Immature natural killer cell (primary cell): ENCODE measurements around the gene PCBP2. TPM values are rescaled to one million over a fixed set of nuclear protein-coding genes. Genes with fewer than 3 reads are reported as not detected.

ENCODE experiments used
- DNase-seq, 3 donors: peaks; one replicate each; pipeline ENCODE4 v3.0.0; 2022; ENCODE audit warnings: mixed read lengths in 1 of 3
- H3K27ac Mint-ChIP-seq, 6 donors: one replicate each; pipeline ENCODE4 v1.8.0; 2020; ENCODE audit warnings: mixed read lengths in 6 of 6, mild to moderate bottlenecking in 5 of 6, inconsistent platforms in 4 of 6, moderate library complexity in 3 of 6
- H3K27me3 Mint-ChIP-seq, 3 donors: one replicate each; pipeline ENCODE4 v1.8.0; 2020 to 2021; ENCODE audit warnings: low read depth in 3 of 3, mild to moderate bottlenecking in 3 of 3, mixed read lengths in 3 of 3, moderate library complexity in 3 of 3, inconsistent platforms in 1 of 3
- H3K36me3 Mint-ChIP-seq, 3 donors: one replicate each; pipeline ENCODE4 v1.8.0; 2020; ENCODE audit warnings: mixed read lengths in 3 of 3, inconsistent platforms in 2 of 3, mild to moderate bottlenecking in 2 of 3
- H3K4me1 Mint-ChIP-seq, 2 donors: one replicate each; pipeline ENCODE4 v1.8.0; 2020; ENCODE audit warnings: inconsistent platforms in 2 of 2, mild to moderate bottlenecking in 2 of 2, mixed read lengths in 2 of 2, moderate library complexity in 1 of 2
- H3K4me3 Mint-ChIP-seq, 5 donors: one replicate each; pipeline ENCODE4 v1.8.0; 2020; ENCODE audit warnings: mild to moderate bottlenecking in 5 of 5, mixed read lengths in 5 of 5, inconsistent platforms in 3 of 5, moderate library complexity in 3 of 5
- H3K9me3 Mint-ChIP-seq, 6 donors: one replicate each; pipeline ENCODE4 v1.8.0; 2020; ENCODE audit warnings: mild to moderate bottlenecking in 6 of 6, mixed read lengths in 6 of 6, inconsistent platforms in 4 of 6, moderate library complexity in 3 of 6
- polyA plus RNA-seq, 3 donors: library from polyadenylated mRNA; unstranded; fragments of 300-500 nt; fragmentation: Illumina TruSeq; gene quantifications; one replicate each; pipeline ENCODE4 v1.2.3, GENCODE V29; 2021

PCBP2 gene
- polyA plus RNA-seq, 3 donors from 2014 or later = 79.2 to 102 (median 92.2) TPM

GRCh38 chr12:53483225-53483978 is 31.5 kb downstream of the PCBP2 start:
- Mint-ChIP-seq H3K9me3 (no peaks in the 10 kb centered on the region), H3K4me1 (peaks cover 11 to 13% of the 10 kb centered on the region in 2 donors), H3K27me3 (peaks cover 0 to 16% (median 5%) of the 10 kb centered on the region in 3 donors), H3K36me3 (peaks cover 4 to 28% (median 12%) of the 10 kb centered on the region in 3 donors), H3K4me3 (no peak overlapping the region), H3K27ac (peak overlapping the region in 3 of 6 donors; percentile 3 to 75 (median 55))
- DNase-seq = no peak

- Mint-ChIP-seq H3K27me3 (peaks cover 0 to 16% (median 5%) of the 10 kb centered on the region in 3 donors), H3K4me1 (peaks cover 11 to 13% of the 10 kb centered on the region in 2 donors), H3K9me3 (no peaks in the 10 kb centered on the region), H3K4me3 (no peak overlapping the region), H3K36me3 (peaks cover 4 to 28% (median 12%) of the 10 kb centered on the region in 3 donors), H3K27ac (peak overlapping the region in 5 of 6 donors; percentile 1 to 55 (median 17))
- no peak for DNase-seq
Measured at GRCh38 chr12:53483979-53484377, 32.1 kb downstream of the PCBP2 start.

- H3K4me3 Mint-ChIP-seq = no peak overlapping the region
Measured at GRCh38 chr12:53484686-53485575, 33.0 kb downstream of the PCBP2 start.

GRCh38 chr12:53485955-53486735 is 34.2 kb downstream of the PCBP2 start:
- no peak for DNase-seq
- Mint-ChIP-seq H3K9me3 (no peaks in the 10 kb centered on the region), H3K4me3 (no peak overlapping the region), H3K36me3 (peaks cover 0 to 17% (median 7%) of the 10 kb centered on the region in 3 donors), H3K27me3 (peaks cover 0 to 13% (median 4%) of the 10 kb centered on the region in 3 donors), H3K27ac (peak overlapping the region in 5 of 6 donors; percentile 19 to 84 (median 67)), H3K4me1 (peaks cover 4 to 8% of the 10 kb centered on the region in 2 donors)

More at GRCh38 chr12:53484686-53485575, 33.0 kb downstream of the PCBP2 start:
- no peaks in the 10 kb centered on the region for H3K9me3 Mint-ChIP-seq
- peaks cover 0 to 13% (median 5%) of the 10 kb centered on the region in 3 donors for H3K27me3 Mint-ChIP-seq
- peak overlapping the region in 4 of 6 donors; percentile 45 to 67 (median 55) for H3K27ac Mint-ChIP-seq
- H3K4me1 Mint-ChIP-seq = peaks cover 9 to 11% of the 10 kb centered on the region in 2 donors
- peaks cover 1 to 23% (median 7%) of the 10 kb centered on the region in 3 donors for H3K36me3 Mint-ChIP-seq
- no peak for DNase-seq

GRCh38 chr12:53486736-53487487 is 35.0 kb downstream of the PCBP2 start:
- DNase-seq = no peak
- H3K4me1 Mint-ChIP-seq = peaks cover 6 to 10% of the 10 kb centered on the region in 2 donors
- H3K36me3 Mint-ChIP-seq = peaks cover 0 to 15% (median 5%) of the 10 kb centered on the region in 3 donors
- H3K4me3 Mint-ChIP-seq = no peak overlapping the region
- H3K9me3 Mint-ChIP-seq = no peaks in the 10 kb centered on the region
- H3K27me3 Mint-ChIP-seq = peaks cover 0 to 12% (median 2%) of the 10 kb centered on the region in 3 donors
- H3K27ac Mint-ChIP-seq = peak overlapping the region in 5 of 6 donors; percentile 19 to 84 (median 67)

DNA sequence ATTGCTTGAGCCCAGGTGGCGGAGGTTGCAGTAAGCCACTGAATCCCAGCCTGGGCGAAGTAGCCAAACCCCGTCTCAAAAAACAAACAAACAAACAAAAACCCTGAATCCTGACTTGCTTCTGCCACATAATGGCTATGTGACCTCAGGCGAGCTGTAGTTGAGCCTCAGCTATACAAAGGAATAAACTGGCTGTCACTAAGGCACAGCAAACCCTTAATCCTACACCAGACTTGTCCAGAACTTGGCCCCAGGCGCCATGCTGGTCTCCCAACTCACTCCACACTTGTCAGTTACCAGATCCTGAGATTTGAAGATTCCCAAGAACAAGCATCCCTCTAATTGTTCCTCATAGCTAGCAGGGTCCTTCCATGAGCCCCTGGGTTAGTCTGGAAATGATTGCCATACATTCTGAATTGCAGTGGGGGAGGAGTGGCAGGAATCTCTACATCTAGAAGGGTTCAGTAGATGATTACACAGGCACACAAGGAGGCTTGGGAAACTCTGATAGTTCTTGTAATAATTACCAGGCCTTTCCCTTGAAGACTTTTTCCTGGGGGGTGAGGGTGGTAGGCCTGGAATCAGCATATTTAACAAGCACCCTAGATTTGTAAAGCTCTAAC is 37.5 kb downstream of the PCBP2 start:
- Mint-ChIP-seq H3K36me3 (peaks cover 0 to 6% (median 0%) of the 10 kb centered on the region in 3 donors), H3K4me3 (no peak overlapping the region), H3K4me1 (peaks cover 25 to 26% of the 10 kb centered on the region in 2 donors), H3K27me3 (peaks cover 3 to 11% (median 6%) of the 10 kb centered on the region in 3 donors), H3K9me3 (no peaks in the 10 kb centered on the region), H3K27ac (peak overlapping the region in 4 of 6 donors; percentile 6 to 57 (median 30))
- DNase-seq = no peak

DNA sequence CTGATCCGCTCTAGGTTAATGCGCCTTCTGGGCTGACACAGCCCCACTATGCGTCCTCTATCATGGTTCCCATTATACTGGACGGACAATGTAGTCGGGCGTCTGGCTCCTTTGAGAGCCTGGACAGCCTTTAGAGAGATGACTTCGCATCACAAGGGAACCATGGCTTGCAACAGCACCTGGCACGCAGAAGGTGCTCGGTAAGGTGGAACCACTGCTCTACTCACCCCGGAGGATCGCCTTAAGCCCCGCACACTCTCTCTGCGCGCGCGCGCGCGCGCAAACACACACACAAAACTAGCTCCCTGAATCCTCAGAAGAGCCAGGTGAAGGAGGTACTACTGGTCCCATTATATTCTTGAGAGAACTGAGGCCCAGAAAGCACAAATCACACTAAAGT is 40.3 kb downstream of the PCBP2 start:
- Mint-ChIP-seq H3K9me3 (no peaks in the 10 kb centered on the region), H3K36me3 (no peaks in the 10 kb centered on the region), H3K27me3 (peaks cover 7 to 8% (median 7%) of the 10 kb centered on the region in 3 donors), H3K4me3 (peak overlapping the region; percentile 48 to 92 (median 85)), H3K27ac (peak overlapping the region; percentile 70 to 86 (median 85)), H3K4me1 (peaks cover 24 to 28% of the 10 kb centered on the region in 2 donors)
- DNase-seq = no peak

DNA sequence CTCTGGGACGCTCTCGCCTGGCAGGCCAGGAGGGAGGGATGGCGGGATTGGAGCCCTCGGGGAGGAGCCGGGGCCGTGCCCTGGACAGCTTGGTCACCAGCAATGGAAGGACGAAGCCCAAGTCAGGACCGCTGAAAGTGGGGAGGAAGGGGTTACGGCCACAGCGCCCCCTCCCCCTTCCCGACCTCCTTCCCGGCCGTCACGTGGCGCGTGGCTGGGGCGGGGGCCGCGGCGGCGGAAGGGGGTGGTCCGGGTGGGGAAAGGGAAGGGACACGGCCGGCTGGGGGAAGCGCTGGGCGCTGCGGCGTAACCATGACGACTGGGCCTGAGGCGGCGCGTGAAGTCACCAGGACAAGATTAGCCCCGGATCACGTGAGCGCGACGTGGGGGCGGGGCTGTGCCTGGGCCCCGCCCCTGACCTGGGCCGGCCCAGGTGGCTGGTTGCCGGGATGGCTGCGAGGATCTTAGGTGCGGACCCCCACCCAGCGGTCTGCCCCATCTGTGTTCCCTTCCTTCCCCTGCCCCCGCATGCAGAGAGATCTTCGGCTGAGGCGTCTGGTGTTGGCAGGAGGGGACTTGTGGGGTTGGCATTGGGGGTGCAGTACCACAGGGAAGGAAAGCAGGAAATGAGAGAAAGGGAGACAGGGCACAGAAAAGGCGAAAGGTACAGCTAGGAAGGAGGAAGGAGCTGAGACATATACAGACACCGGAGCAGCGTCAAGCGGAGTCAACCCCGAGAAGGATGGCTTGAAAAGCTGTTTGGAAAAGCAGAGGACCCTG is 41.1 kb downstream of the PCBP2 start:
- H3K9me3 Mint-ChIP-seq = no peaks in the 10 kb centered on the region
- no peaks in the 10 kb centered on the region for H3K36me3 Mint-ChIP-seq
- peak overlapping the region; percentile 85 to 93 (median 89) for H3K4me3 Mint-ChIP-seq
- H3K4me1 Mint-ChIP-seq = peaks cover 26 to 34% of the 10 kb centered on the region in 2 donors
- H3K27me3 Mint-ChIP-seq = peaks cover 7 to 8% (median 7%) of the 10 kb centered on the region in 3 donors
- peak overlapping the region; percentile 73 to 94 (median 88) for H3K27ac Mint-ChIP-seq
- peak; percentile 83 to 85 (median 85) for DNase-seq

DNA sequence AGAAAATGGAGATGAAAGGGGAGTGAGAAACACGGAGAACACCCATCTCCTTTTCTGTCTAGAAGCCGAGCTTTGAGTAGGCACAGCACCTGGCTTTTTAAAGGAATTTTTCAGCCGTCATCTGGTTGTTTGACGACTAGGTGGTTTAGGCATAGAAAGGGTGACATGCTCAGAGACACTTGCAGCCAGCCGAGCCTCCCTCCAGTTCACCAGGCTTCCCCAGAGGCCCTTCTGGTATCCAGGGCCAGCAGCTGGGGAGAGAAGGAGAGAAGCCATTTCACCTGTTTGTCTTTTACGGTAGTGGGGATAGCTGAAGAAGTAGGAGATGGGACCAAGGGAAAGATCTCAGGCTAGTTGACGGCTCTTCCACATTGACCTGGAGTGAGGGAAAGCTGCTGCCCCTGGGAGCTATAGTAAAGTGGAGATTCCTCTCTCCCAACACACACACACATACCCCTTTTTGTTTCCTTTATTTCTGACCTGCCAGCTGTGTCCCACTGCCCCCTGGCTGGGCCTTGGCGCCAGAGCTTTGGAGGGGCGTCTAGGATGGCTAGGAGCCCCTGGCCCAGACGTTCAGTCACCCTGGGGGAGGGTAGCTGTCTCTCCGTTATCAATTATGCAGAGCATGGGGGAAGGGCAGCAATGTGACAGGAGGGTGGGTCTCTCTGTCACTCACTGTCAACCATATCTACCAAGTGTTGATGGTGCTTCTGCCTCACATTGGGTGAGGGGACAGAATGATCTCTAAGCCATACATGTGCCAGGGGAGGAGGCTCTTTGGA is 41.9 kb downstream of the PCBP2 start:
- peak overlapping the region; percentile 73 to 94 (median 88) for H3K27ac Mint-ChIP-seq
- H3K4me3 Mint-ChIP-seq = peak overlapping the region; percentile 85 to 93 (median 89)
- H3K36me3 Mint-ChIP-seq = no peaks in the 10 kb centered on the region
- peaks cover 34 to 42% of the 10 kb centered on the region in 2 donors for H3K4me1 Mint-ChIP-seq
- peaks cover 7 to 12% (median 7%) of the 10 kb centered on the region in 3 donors for H3K27me3 Mint-ChIP-seq
- H3K9me3 Mint-ChIP-seq = no peaks in the 10 kb centered on the region
- DNase-seq = no peak

- no peak for DNase-seq
- Mint-ChIP-seq H3K27ac (peak overlapping the region in 2 of 6 donors; percentile 50 to 73), H3K9me3 (no peaks in the 10 kb centered on the region), H3K36me3 (no peaks in the 10 kb centered on the region), H3K27me3 (peaks cover 12 to 19% (median 12%) of the 10 kb centered on the region in 3 donors), H3K4me3 (peak overlapping the region in 2 of 5 donors; percentile 30 to 49), H3K4me1 (peaks cover 48 to 54% of the 10 kb centered on the region in 2 donors)
Measured at GRCh38 chr12:53495903-53496751, 44.2 kb downstream of the PCBP2 start.
